ENCODE measurements around the gene ATP9B.

DNA sequence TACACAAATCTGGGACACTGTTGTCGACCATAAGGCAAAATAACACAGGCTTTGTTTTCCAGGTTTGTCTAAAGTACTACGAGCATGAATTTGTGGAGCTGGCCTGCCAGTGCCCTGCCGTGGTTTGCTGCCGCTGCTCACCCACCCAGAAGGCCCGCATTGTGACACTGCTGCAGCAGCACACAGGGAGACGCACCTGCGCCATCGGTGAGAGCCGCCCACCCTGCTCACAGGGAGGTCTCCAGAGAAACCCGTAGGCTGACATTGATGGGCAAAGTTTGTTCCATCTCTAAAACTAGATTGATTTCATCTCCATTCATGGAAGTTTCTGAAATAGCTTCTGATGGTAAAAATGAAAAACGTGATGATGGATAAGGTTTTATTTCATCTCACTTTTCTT is 276.2 kb downstream of the ATP9B start:
- TF ChIP-seq, protein P1, sequence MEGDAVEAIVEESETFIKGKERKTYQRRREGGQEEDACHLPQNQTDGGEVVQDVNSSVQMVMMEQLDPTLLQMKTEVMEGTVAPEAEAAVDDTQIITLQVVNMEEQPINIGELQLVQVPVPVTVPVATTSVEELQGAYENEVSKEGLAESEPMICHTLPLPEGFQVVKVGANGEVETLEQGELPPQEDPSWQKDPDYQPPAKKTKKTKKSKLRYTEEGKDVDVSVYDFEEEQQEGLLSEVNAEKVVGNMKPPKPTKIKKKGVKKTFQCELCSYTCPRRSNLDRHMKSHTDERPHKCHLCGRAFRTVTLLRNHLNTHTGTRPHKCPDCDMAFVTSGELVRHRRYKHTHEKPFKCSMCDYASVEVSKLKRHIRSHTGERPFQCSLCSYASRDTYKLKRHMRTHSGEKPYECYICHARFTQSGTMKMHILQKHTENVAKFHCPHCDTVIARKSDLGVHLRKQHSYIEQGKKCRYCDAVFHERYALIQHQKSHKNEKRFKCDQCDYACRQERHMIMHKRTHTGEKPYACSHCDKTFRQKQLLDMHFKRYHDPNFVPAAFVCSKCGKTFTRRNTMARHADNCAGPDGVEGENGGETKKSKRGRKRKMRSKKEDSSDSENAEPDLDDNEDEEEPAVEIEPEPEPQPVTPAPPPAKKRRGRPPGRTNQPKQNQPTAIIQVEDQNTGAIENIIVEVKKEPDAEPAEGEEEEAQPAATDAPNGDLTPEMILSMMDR (conservative IDR thresholded peaks at IDR 0.05): no peak
- no peak for TF ChIP-seq EZH2 (IDR thresholded peaks at IDR 0.05; ENCODE audit: low read depth)

Data from PC-9 (cell line).